ENCODE measurements around the gene MLLT3.

The MLLT3 gene

GRCh38 chr9:20528253-20528652 is 94.0 kb downstream of the MLLT3 start:
- TF ChIP-seq POLR2AphosphoS5 (IDR thresholded peaks at IDR 0.05; ENCODE audit: low read depth, low read length) (no peak), TAF1 (IDR thresholded peaks at IDR 0.05; ENCODE audit: borderline replicate concordance, insufficient read depth, low read length) (no peak), FOXP2 (optimal IDR thresholded peaks at IDR 0.05; ENCODE audit: borderline replicate concordance, extremely low read depth, extremely low read length, insufficient read depth) (no peak), SIN3A (IDR thresholded peaks at IDR 0.05; ENCODE audit: borderline replicate concordance, insufficient read depth, low read length) (no peak)
- TF ChIP-seq, protein P1, sequence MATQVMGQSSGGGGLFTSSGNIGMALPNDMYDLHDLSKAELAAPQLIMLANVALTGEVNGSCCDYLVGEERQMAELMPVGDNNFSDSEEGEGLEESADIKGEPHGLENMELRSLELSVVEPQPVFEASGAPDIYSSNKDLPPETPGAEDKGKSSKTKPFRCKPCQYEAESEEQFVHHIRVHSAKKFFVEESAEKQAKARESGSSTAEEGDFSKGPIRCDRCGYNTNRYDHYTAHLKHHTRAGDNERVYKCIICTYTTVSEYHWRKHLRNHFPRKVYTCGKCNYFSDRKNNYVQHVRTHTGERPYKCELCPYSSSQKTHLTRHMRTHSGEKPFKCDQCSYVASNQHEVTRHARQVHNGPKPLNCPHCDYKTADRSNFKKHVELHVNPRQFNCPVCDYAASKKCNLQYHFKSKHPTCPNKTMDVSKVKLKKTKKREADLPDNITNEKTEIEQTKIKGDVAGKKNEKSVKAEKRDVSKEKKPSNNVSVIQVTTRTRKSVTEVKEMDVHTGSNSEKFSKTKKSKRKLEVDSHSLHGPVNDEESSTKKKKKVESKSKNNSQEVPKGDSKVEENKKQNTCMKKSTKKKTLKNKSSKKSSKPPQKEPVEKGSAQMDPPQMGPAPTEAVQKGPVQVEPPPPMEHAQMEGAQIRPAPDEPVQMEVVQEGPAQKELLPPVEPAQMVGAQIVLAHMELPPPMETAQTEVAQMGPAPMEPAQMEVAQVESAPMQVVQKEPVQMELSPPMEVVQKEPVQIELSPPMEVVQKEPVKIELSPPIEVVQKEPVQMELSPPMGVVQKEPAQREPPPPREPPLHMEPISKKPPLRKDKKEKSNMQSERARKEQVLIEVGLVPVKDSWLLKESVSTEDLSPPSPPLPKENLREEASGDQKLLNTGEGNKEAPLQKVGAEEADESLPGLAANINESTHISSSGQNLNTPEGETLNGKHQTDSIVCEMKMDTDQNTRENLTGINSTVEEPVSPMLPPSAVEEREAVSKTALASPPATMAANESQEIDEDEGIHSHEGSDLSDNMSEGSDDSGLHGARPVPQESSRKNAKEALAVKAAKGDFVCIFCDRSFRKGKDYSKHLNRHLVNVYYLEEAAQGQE (IDR thresholded peaks at IDR 0.05; ENCODE audit: insufficient read depth in 1 of 2, low read depth in 2 of 2, low read length in 2 of 2): no peak

- TF ChIP-seq, protein P1 (IDR thresholded peaks at IDR 0.05; ENCODE audit: insufficient read depth in 1 of 2, low read depth in 2 of 2, low read length in 2 of 2): no peak
- no peak for TF ChIP-seq TAF1 (IDR thresholded peaks at IDR 0.05; ENCODE audit: borderline replicate concordance, insufficient read depth, low read length)
- no peak for TF ChIP-seq SIN3A (IDR thresholded peaks at IDR 0.05; ENCODE audit: borderline replicate concordance, insufficient read depth, low read length)
- no peak for TF ChIP-seq FOXP2 (optimal IDR thresholded peaks at IDR 0.05; ENCODE audit: borderline replicate concordance, extremely low read depth, extremely low read length, insufficient read depth)
- TF ChIP-seq POLR2AphosphoS5 (IDR thresholded peaks at IDR 0.05; ENCODE audit: low read depth, low read length): no peak
These were observed 95.6 kb downstream of the MLLT3 start for GRCh38 chr9:20526500-20527319.

DNA sequence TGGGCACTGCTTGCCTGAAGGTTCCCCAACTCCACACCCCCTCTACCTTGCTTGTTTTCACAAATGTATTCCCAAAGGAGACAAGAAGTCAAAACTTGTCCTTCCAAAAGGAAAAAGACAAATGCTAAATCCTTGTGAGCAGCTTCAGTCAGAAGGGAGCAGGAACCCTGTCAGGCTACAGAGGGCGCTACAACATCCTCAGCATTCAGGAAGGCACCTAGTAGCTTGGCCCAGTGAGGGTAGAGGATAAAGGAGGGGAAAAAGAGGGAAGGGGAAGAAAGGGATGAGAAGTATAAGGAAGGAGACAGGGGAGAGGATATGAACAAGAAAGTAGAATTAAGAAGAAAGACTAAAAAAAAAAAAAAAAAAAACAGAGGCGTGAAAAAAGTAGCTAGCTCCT is 97.5 kb downstream of the MLLT3 start:
- TF ChIP-seq FOXP2 (optimal IDR thresholded peaks at IDR 0.05; ENCODE audit: borderline replicate concordance, extremely low read depth, extremely low read length, insufficient read depth): no peak
- TF ChIP-seq POLR2AphosphoS5 (IDR thresholded peaks at IDR 0.05; ENCODE audit: low read depth, low read length): no peak
- TF ChIP-seq, protein P1 (IDR thresholded peaks at IDR 0.05; ENCODE audit: insufficient read depth in 1 of 2, low read depth in 2 of 2, low read length in 2 of 2): no peak
- TF ChIP-seq TAF1 (IDR thresholded peaks at IDR 0.05; ENCODE audit: borderline replicate concordance, insufficient read depth, low read length): no peak
- no peak for TF ChIP-seq SIN3A (IDR thresholded peaks at IDR 0.05; ENCODE audit: borderline replicate concordance, insufficient read depth, low read length)

DNA sequence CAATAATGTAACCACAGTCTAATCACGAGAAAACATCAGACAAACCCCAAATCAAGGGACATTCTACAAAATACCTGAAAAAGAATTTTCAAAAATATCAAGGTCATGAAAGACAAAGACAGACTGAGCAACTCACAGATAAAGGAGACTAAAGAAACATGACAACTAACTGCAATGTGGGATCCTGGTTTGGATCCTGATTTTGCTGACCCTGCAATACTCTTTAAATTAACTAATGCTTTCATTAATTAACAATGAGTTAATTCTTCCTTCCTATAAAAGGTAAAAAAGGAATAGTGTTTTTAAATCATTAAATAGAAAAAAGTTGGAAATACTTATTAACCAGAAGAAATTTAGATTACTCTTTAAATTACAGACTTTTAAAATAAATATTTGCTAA is 103.6 kb downstream of the MLLT3 start:
- TF ChIP-seq FOXP2 (optimal IDR thresholded peaks at IDR 0.05; ENCODE audit: borderline replicate concordance, extremely low read depth, extremely low read length, insufficient read depth): no peak

- TF ChIP-seq POLR2AphosphoS5 (IDR thresholded peaks at IDR 0.05; ENCODE audit: low read depth, low read length): no peak
- TF ChIP-seq FOXP2 (optimal IDR thresholded peaks at IDR 0.05; ENCODE audit: borderline replicate concordance, extremely low read depth, extremely low read length, insufficient read depth): no peak
- no peak for TF ChIP-seq SIN3A (IDR thresholded peaks at IDR 0.05; ENCODE audit: borderline replicate concordance, insufficient read depth, low read length)
- TF ChIP-seq, protein P1 (IDR thresholded peaks at IDR 0.05; ENCODE audit: insufficient read depth in 1 of 2, low read depth in 2 of 2, low read length in 2 of 2): no peak
- no peak for TF ChIP-seq TAF1 (IDR thresholded peaks at IDR 0.05; ENCODE audit: borderline replicate concordance, insufficient read depth, low read length)
These were observed 109.0 kb downstream of the MLLT3 start for GRCh38 chr9:20513126-20513913.

Data from PFSK-1 (cell line).